Activated T-helper 1 cell treated with anti-CD3 and anti-CD28 coated beads, Interleukin-12 subunit alpha, Interleukin-12 subunit beta, Interleukin-2, Interleukin-4 antibody, amounts not matched to agents 30 ng/mL and 10 ng/mL and 1 ng/mL, durations not matched to agents 14 hours and 24 hours and 36 hours (primary cell): ENCODE data around the gene WDR35. TPM values are rescaled to one million over a fixed set of nuclear protein-coding genes. Genes with fewer than 3 reads are reported as not detected.

Source experiments
- DNase-seq: peaks from one replicate; pipeline ENCODE4 v3.0.0; 2021; ENCODE audit warnings: low spot score
- H3K27ac Mint-ChIP-seq: one replicate; pipeline ENCODE4 v1.8.0; 2021; ENCODE audit warnings: mild to moderate bottlenecking, mixed read lengths
- H3K27me3 Mint-ChIP-seq: one replicate; pipeline ENCODE4 v1.8.0; 2022; ENCODE audit warnings: mild to moderate bottlenecking, moderate library complexity, mixed read lengths; ENCODE audit not compliant: insufficient read depth
- H3K36me3 Mint-ChIP-seq: one replicate; pipeline ENCODE4 v1.8.0; 2021; ENCODE audit warnings: low read depth, mixed read lengths
- H3K4me1 Mint-ChIP-seq: one replicate; pipeline ENCODE4 v1.8.0; 2021; ENCODE audit warnings: low read depth, mixed read lengths
- H3K4me3 Mint-ChIP-seq: one replicate; pipeline ENCODE4 v1.8.0; 2021; ENCODE audit warnings: mild to moderate bottlenecking, moderate library complexity, mixed read lengths
- H3K9me3 Mint-ChIP-seq: one replicate; pipeline ENCODE4 v1.8.0; 2021; ENCODE audit warnings: mixed read lengths
- intact Hi-C: fragments of 100-400 bp; cut with micrococcal nuclease; formaldehyde crosslinking; loops from one replicate; pipeline ENCODE4 v1.15.1; 2024
- total RNA-seq: library from RNA; stranded (reverse); gene quantifications from 2 replicates; pipeline ENCODE4 v1.2.3, GENCODE V29; 2022

Gene WDR35
- total RNA-seq, 1 donor from 2014 or later = 7.8 TPM

DNA sequence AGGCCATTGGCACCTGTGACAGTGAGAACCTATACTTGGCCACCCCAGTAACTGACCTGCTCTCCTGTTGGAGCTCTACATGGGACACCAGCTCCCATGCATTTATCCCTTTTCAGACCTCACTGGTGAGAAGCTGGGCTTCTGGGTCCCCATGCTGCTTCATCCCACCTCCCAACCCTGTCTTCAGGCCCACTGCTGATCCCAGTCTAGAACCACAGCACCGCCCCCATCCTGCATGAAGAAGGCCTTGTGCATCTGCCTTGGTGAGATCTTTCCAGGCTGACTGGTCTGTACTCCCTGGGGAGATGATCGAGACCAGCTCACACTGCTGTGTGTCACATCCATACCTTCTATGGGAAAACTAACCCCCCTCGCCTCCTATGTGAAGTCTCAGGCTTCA lies 110.8 kb downstream of the WDR35 start:
- peaks cover 2% of the 10 kb centered on the region for H3K36me3 Mint-ChIP-seq
- no peak overlapping the region for H3K4me3 Mint-ChIP-seq
- no peak for DNase-seq
- no peaks in the 10 kb centered on the region for H3K9me3 Mint-ChIP-seq
- no peaks in the 10 kb centered on the region for H3K4me1 Mint-ChIP-seq
- intact Hi-C loops = no loop called here
- no peak overlapping the region for H3K27ac Mint-ChIP-seq
- H3K27me3 Mint-ChIP-seq = peaks cover 2% of the 10 kb centered on the region

DNA sequence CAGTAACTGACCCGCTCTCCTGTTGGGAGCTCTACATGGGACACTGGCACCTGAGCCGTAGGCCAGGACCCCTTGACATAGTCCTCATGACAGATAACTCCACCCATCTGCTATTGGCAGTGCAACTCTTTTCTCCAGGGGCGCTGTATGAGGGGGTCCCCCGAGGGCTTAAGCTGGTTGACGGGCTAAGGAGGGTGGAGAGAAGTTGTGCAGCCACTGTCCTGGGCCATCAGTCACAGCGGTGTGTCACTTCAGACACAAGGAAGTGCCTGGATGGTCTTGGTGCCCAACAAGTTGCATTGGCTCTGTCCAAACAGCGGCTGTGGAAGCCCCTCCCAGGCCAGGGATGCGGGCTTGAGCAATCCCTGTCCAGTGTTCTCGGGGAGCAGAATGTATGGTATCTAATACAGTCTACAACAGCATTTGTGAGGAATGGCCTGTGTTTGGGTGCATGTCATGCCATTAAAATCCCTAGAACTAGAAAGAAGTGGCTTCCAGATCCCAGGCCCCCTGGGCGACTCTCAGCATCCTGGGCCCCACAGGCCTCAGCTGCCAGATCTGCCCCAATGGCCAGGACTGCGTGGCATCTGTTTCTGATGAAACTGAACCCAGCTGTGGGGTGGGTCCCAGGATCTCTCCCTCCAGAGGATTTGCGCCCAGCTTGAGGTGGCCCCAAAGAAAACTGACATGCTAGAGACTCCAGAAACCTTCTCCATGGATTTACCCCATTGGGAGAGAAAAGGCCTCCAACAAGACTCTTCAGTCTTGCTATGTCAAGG lies 111.4 kb downstream of the WDR35 start:
- intact Hi-C loops = no loop called here

DNA sequence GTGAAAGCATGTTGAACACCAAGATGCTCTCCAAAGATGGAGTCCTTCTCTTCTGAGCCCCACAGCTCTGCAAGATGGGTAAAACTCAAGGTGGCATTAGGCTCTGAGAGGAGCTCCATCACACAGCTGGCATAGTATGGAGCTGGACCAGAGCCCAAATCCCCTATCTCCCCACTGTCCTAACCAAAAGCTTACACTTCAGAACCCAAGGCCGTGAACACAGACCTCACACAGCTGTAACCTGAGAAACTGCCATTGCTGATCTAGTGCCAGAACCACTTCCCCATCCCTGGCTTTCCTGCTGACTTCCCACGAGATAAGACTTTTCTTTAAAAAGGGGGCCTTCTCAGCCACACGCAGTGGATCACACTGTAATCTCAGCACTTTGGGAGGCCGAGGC lies 113.2 kb downstream of the WDR35 start:
- peaks cover 6% of the 10 kb centered on the region for H3K36me3 Mint-ChIP-seq
- H3K4me1 Mint-ChIP-seq = no peaks in the 10 kb centered on the region
- H3K27ac Mint-ChIP-seq = no peak overlapping the region
- DNase-seq = no peak
- H3K4me3 Mint-ChIP-seq = no peak overlapping the region
- no peaks in the 10 kb centered on the region for H3K9me3 Mint-ChIP-seq
- intact Hi-C loops = no loop called here
- peaks cover 2% of the 10 kb centered on the region for H3K27me3 Mint-ChIP-seq

More for the DNA sequence above, 111.4 kb downstream of the WDR35 start:
- Mint-ChIP-seq H3K27ac (no peak overlapping the region), H3K4me3 (no peak overlapping the region), H3K9me3 (no peaks in the 10 kb centered on the region), H3K27me3 (peaks cover 2% of the 10 kb centered on the region), H3K36me3 (peaks cover 3% of the 10 kb centered on the region), H3K4me1 (no peaks in the 10 kb centered on the region)
- DNase-seq = no peak

DNA sequence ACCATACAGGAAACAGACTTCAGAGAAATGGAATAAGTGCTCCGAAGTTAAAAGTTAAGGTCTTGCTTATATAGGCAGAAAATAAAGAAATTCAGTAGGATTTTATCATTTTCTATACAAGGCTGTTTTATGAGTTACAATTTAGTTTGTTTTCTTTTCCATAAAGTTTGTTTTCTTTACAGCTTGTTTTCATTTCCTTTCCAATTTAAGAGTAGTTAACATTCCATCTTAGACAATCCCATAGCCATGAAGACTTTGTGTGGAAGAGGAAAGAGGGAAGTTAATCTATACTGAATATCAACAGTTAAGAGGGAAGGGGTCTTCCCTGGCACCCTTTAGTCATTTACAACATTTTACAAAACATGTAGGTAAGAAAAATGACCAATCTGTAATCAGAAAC lies 114.6 kb downstream of the WDR35 start:
- DNase-seq = no peak
- Mint-ChIP-seq H3K36me3 (peaks cover 6% of the 10 kb centered on the region), H3K27me3 (peaks cover 2% of the 10 kb centered on the region), H3K4me3 (no peak overlapping the region), H3K4me1 (no peaks in the 10 kb centered on the region), H3K27ac (no peak overlapping the region), H3K9me3 (no peaks in the 10 kb centered on the region)
- intact Hi-C loops = no loop called here

DNA sequence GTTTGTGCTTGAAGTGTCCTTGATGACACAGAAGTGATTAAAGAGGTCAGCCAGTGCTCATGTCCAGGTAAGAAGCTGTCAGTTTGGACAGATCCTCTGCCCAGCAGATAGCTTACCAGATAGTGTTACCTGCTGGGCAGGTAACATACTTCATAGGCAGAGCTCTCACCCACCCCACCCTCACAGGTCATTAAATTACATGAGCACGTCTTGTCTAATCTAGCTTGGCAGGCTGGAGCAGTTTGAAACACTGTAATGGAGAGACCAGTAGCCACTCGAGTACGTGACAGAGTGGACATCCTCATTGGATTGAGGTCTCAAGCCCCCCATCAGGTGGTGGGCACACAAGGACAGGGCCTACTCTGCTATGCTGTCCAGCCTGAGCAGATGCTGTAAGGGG lies 115.2 kb downstream of the WDR35 start:
- Mint-ChIP-seq H3K4me3 (no peak overlapping the region), H3K9me3 (no peaks in the 10 kb centered on the region), H3K36me3 (peaks cover 6% of the 10 kb centered on the region), H3K4me1 (peaks cover 2% of the 10 kb centered on the region), H3K27ac (no peak overlapping the region), H3K27me3 (peaks cover 2% of the 10 kb centered on the region)
- intact Hi-C loops = no loop called here
- DNase-seq = no peak

DNA sequence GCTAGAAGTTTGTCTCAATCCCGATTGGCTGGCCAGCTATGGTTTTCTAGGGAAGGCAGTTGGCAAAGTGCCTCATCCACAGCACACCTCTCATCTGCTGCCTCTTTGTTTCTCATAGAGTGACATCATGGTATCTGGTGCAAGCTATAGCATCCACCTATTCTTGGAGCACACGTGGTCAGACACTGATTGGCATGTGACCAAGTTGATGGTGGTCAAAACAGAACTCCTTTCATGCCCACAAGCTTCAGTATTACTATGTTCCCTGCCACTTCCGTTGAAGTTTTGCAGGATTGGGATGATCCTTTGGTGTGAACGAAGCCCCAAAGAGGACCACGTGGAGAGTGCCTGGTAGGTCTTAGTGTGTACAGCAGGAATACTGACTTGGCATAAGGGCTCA lies 116.9 kb downstream of the WDR35 start:
- intact Hi-C loops = no loop called here
- Mint-ChIP-seq H3K4me1 (peaks cover 16% of the 10 kb centered on the region), H3K9me3 (no peaks in the 10 kb centered on the region), H3K4me3 (no peak overlapping the region), H3K27me3 (peaks cover 4% of the 10 kb centered on the region), H3K27ac (no peak overlapping the region), H3K36me3 (peaks cover 6% of the 10 kb centered on the region)
- DNase-seq = no peak

DNA sequence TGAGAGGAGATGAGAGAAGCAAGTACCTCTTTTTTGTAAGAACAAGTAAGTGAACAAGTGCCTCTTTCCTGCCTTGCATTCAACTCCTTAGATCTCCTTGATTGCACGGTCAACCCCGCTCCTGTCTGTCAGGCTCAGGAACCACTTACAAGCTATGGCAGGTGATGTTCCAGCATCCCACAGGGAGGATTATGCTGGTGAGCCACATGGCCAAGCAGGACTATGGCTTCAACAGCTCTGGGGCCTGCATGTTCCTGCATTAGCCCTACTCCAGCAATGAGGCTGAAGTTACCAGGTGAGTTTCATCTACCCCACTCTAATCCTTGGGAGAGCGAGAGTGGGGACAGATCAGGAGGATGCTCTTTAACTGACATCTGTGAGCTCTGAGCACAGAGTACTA lies 117.6 kb downstream of the WDR35 start:
- peaks cover 6% of the 10 kb centered on the region for H3K36me3 Mint-ChIP-seq
- H3K4me1 Mint-ChIP-seq = peaks cover 23% of the 10 kb centered on the region
- H3K27ac Mint-ChIP-seq = no peak overlapping the region
- intact Hi-C loops = no loop called here
- peaks cover 7% of the 10 kb centered on the region for H3K27me3 Mint-ChIP-seq
- no peak for DNase-seq
- H3K9me3 Mint-ChIP-seq = no peaks in the 10 kb centered on the region
- H3K4me3 Mint-ChIP-seq = no peak overlapping the region

DNA sequence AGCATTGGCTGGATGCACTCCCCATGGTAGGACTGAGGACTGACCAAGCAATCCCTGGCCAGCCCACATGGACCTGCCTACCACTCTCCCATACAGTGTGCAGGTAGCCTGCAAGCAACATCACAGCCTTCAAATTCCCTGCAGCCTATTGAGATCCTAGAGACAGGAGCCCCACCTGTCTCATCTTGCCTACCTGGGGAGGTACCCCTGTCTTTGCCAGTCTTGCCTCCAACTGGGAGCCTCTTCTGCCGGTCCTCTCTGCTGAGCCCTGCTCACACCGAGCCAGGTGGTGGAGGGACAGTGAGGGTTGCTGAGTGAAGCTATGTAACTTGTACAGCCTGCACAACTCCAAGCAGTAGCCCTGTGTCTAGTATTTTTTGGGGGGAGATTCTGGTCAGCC lies 118.1 kb downstream of the WDR35 start:
- DNase-seq = no peak
- H3K4me1 Mint-ChIP-seq = peaks cover 24% of the 10 kb centered on the region
- H3K27ac Mint-ChIP-seq = no peak overlapping the region
- peaks cover 7% of the 10 kb centered on the region for H3K27me3 Mint-ChIP-seq
- intact Hi-C loops = no loop called here
- H3K36me3 Mint-ChIP-seq = peaks cover 6% of the 10 kb centered on the region
- H3K9me3 Mint-ChIP-seq = no peaks in the 10 kb centered on the region
- H3K4me3 Mint-ChIP-seq = no peak overlapping the region

DNA sequence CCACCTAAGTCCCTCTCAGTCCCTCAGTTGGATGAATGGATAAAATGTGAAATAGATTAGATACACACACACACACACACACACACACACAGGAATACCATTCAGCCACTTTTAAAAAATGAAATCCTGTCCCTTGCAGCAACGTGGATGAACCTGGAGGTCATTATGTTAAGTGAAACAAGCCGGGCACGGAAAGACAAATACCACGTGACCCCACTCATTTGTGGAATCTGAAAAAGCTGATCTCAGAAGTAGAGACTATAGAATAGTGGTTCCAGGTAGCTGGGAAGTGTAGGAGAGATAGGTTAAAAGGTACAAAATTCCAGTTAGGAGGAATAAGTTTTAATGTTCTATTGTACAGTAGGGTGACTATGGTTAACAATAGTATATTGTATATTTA lies 119.1 kb downstream of the WDR35 start:
- no peak overlapping the region for H3K4me3 Mint-ChIP-seq
- H3K27me3 Mint-ChIP-seq = peaks cover 7% of the 10 kb centered on the region
- peaks cover 24% of the 10 kb centered on the region for H3K4me1 Mint-ChIP-seq
- H3K27ac Mint-ChIP-seq = no peak overlapping the region
- intact Hi-C loops = no loop called here
- H3K36me3 Mint-ChIP-seq = peaks cover 6% of the 10 kb centered on the region
- DNase-seq = no peak
- H3K9me3 Mint-ChIP-seq = no peaks in the 10 kb centered on the region

DNA sequence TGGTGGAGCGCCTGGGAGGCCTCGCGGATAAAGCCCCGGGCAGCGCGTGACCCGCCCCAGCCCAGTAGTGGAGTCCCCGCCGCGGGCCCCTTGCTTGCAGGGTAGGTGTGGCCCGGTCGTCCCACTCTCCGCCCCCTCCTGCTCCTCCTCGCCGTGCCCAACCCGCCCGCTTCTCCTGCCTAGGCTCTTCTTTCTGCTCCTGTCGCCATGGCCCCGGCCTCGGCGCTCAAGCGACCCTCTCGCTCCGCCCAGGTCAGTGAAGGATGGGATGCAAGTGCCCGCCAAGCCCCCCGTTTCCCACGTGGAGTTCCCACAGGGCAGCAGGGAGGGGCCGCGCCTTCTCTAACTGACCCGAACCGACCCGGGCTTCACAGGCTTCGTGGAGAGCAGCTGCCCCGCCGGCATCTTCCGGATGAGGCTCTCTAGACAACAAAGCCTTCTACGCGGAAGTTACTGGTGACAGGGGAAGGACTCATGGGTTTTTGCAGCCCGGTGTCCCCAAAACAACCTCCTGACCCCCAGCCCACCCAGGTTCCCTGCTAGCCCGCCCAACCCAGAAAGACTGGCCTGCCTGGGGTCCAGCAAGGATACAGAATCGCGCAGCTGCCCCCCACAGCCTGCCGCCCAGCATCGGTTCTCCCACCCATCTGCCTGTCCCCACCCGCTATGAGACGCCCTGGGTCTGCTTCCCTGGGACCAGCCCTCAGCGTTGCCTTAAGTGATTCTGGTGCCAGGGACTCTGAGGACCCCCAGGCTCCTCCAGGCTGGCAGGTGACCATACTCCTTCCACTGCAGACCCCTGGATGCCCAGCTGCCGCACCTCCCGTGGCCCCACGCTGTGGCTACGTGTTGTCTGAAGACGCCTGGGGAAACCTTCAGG lies 121.0 kb downstream of the WDR35 start:
- peak; percentile 47 for DNase-seq
- H3K27me3 Mint-ChIP-seq = peaks cover 5% of the 10 kb centered on the region
- H3K36me3 Mint-ChIP-seq = peaks cover 4% of the 10 kb centered on the region
- intact Hi-C loops = loop anchor here (2.0 to 10.0 kb wide), 3 partner anchors 32 to 1482 kb away; partner anchors contain the start of genes RDH14 and TTC32
- H3K27ac Mint-ChIP-seq = peak overlapping the region; percentile 86
- H3K4me3 Mint-ChIP-seq = peak overlapping the region; percentile 89
- no peaks in the 10 kb centered on the region for H3K9me3 Mint-ChIP-seq
- peaks cover 36% of the 10 kb centered on the region for H3K4me1 Mint-ChIP-seq

DNA sequence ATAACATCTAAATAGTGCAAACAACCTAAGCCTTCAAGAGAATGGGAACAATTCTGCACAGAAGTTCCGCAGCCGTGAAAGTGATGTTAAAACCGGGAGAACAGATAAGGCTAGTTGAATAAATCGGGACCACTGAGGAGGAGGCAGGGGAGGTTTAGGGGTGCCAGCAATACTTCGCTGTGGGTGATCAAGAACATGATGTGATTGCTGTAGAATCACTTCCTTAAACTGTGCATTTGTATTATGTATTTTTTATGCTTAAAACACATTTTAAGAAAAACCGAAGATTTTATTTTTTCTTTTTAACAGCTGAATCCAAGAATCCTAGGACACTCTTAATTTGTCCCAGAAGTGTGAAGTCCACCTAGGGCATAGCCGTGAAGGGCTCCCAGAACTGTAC lies 121.7 kb downstream of the WDR35 start:
- Mint-ChIP-seq H3K9me3 (no peaks in the 10 kb centered on the region), H3K4me3 (peak overlapping the region; percentile 89), H3K27me3 (peaks cover 5% of the 10 kb centered on the region), H3K36me3 (peaks cover 4% of the 10 kb centered on the region), H3K27ac (peak overlapping the region; percentile 67), H3K4me1 (peaks cover 39% of the 10 kb centered on the region)
- intact Hi-C loops = loop anchor here (2.0 to 10.0 kb wide), 3 partner anchors 33 to 1481 kb away; partner anchors contain the start of genes RDH14 and TTC32
- DNase-seq = no peak

DNA sequence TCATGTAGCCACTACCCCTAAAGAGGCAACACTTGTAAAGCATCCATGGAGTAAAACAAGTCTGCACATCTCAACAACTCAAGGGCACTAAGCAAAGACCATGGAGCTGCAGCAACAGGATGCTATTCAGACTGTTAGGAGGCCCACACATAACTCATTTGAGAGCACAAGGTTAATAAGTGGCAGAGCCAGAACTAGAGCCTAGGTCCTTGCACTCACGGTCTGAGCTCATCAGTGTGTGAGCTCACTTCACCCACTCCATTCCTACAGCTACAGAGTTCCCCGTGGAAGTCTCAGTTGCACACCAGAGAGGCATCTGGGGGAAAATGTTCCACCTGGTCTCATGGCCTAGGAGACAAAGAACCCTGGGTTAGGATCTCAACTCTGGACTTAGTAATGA lies 123.1 kb downstream of the WDR35 start:
- no peak overlapping the region for H3K27ac Mint-ChIP-seq
- H3K36me3 Mint-ChIP-seq = no peaks in the 10 kb centered on the region
- no peak overlapping the region for H3K4me3 Mint-ChIP-seq
- H3K27me3 Mint-ChIP-seq = peaks cover 11% of the 10 kb centered on the region
- peaks cover 44% of the 10 kb centered on the region for H3K4me1 Mint-ChIP-seq
- DNase-seq = no peak
- no peaks in the 10 kb centered on the region for H3K9me3 Mint-ChIP-seq
- intact Hi-C loops = loop anchor here (10.0 kb wide), 1 partner anchor 1302 kb away; the partner anchor contains the start of gene RDH14

DNA sequence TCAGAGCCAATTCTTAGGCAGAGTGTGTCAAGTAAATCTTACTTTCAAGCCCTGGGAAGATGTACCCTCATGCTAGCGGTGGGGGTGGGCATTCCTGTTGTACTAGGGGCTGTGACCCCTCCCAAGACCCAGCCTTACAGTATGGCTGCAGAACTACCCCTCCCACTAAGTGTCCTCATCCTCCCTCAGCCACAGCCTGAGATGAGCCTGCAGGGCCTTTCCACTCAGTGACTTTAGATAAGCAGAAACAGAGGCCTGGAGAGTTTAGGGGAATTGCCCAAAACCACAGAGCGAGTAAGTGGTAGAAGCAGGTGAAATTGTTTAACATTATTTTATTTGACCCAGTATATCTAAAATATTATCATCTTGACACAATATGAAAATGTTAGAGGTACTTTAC lies 124.8 kb downstream of the WDR35 start:
- Mint-ChIP-seq H3K27me3 (peaks cover 11% of the 10 kb centered on the region), H3K4me1 (peaks cover 44% of the 10 kb centered on the region), H3K4me3 (no peak overlapping the region), H3K27ac (peak overlapping the region; percentile 36), H3K9me3 (no peaks in the 10 kb centered on the region), H3K36me3 (no peaks in the 10 kb centered on the region)
- no peak for DNase-seq
- intact Hi-C loops = loop anchor here (10.0 kb wide), 1 partner anchor 1300 kb away; the partner anchor contains the start of gene RDH14
